HG02943 (cell line): ENCODE measurements around the gene FBXO33.
A peak's percentile ranks its signal among the peaks of the same experiment; 100 is the strongest.

Experiments used
- ATAC-seq: cut with Tn5 transposase; IDR thresholded peaks from one replicate; pipeline ENCODE4 v1.9.1; 2021; ENCODE audit warnings: mild to moderate bottlenecking, low read depth, moderate library complexity; ENCODE audit not compliant: unreplicated experiment

The FBXO33 gene, protein sequence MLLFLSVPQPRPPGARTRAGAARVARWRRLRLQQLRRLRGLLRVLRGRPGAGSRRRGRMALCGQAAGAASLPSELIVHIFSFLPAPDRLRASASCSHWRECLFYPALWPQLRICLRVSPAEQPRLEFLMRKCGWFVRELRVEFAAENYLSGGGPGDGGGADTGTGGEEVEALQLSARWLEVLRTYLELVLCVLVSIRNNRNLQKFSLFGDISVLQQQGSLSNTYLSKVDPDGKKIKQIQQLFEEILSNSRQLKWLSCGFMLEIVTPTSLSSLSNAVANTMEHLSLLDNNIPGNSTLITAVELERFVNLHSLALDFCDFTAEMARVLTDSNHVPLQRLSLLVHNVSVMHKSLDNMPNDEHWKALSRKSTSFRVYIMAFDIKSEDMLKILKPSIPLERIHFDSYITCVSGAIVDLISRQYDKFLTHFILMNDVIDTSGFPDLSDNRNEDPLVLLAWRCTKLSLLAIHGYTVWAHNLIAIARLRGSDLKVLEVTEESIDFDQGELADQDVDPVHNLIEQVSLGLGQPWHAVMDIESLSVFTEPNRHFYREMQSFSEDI

DNA sequence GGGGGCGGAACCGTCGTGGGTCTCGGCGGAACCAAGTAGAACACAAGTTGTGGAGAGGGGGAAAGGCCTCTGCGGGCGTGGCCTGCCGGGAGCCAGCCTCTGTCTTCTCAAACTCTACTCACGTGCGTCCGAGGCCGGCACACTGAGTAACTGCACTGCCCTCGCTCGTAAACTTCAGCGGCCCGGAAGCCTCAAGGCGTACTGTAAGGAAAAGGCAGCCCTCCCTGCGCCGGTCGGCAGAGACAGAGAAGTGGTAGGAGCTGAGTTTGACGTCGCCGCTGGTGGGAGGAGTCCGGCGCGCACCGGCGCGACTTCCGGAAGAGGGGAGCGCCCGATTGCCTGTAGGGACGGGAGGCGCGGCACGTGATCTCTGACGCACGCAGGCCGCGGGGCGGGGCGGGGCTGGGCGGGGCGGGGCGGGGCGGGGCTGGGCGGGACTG, at the start of gene FBXO33:
TSS of gene FBXO33 (minus strand) at position 255 of the 440 bp plus-strand sequence. CDS start 271 bp downstream, outside the sequence.
- ATAC-seq: peak; percentile 80

DNA sequence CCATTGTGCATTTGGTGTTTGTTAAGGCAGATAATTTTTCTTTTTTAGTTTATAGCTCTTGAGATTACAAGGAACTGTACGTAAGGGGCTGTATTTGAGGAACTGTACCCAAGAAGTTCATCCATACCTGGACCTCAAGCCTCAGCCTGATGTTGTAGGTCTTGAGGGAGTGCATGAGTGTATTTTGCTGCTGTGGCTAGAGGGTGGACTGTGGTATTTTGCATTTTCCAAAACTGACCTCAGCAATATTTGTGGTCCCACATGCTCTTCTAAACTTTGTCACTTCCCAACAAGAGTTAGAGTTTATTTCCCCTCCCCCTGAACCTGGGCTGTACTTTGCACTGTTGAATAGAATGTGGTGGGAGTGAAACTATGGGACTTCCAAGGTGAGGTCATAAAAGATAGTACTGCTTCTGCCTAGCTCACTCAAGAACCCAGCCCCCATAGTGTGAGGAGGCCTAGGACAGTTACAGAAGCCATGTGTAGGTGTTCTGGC, 42.2 kb upstream of the FBXO33 start:
- ATAC-seq: peak; percentile 94

DNA sequence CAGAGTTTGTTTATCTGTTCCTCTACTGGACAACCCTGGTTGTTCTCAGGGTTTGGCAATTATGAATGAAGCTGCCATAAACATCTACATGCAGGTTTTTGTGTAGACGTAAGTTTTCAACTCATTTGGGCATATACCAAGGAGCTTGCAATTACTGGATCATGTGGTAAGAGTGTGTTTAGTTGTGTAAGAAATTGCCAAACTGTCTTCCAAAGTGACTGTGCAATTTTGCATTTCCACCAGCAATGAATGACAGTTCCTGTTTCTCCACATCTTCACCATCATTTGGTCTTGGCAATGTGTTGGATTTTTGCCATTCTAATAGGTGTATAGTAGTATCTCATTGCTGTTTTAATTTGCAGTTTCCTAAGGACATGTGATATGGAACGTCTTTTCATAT, 39.8 kb upstream of the FBXO33 start:
- no peak for ATAC-seq

DNA sequence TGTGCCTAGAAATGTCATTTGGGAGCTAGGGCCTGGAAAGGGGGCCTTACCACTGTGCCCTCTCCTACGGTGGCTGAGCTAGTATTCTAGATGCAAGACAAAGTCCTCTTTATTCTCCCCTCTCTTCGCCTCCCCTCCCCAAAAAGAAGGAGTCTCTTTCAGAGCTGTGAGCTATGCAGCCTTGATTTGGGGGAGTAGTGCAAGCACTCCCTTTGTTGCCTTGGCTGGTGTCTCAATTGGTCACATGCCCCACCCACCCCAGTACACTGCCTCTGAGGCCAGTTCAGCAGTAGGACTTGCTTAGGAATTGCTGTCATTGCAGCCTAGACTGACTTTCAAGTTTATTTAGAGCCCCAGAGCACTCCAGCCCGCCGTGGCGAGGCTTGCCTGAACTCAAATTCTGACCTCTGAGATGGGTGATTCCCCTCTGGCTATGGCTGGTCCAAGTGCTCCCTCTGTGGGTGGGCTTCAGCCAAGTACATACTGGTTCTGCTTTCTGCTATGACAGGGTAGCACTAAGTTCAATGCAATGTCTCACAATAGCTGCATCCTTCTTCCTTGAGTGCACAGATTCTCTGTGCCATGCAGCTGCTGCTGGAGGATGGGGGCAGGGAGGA, 37.0 kb upstream of the FBXO33 start:
- ATAC-seq: peak; percentile 97

DNA sequence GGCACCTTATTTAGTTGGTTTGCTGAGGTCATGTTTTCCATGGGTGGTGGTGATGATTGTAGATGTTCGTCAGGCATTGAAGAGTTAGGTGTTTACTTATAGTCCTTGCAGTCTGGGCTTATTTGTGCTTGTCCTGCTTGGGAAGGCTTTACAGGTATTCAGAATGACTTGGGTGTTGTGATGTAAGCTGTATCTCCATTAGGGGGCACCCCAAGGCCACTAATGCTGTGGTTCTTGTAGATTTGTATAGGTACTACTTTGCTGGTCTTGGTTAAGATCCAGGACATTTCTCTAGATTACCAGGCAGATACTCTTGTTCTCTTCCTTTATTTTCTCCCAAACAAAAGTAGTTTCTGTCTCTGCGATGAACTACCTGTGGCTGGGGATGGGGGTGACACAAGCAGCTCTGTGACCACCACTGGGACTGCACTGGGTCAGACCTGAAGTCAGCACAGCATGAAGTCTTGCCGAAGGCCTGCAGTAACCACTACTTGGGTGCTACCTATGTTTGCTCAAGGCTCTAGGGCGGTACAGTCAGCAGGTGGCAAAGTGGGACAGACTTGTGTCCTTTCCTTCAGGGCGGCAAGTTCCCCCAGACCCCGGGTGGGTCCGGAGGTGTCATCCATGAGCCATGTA, 35.8 kb upstream of the FBXO33 start:
- ATAC-seq: peak; percentile 59

DNA sequence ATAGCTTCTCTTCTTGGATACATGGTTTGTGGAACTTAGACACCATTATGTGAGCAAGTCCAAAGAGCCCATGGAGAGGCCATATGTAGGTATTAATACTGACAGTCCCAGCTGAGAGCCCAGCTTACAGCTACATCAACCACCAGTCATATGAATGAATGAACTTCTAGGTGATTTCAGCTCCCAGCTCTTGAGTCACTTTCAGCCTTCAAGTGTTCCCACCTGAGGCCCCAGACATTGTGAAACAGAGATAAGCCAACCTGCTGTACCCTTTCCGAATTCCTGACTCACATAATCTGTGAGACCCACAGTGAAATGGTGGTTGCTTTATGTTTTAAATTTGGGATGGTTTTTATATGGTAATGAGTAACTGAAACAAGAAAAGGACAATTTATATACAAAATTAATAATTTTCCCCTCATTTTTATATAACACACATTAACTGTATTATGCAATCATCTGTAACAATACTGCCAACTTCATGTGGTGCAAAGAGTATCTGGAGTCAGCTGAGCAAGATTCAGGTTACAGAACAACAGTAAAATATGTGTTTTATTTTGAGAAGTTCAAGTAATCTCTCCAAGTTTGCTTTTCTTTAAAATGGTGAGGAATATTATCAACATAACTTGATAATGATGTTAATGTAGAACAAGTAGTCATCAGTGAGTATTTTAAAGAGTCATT, 27.7 kb upstream of the FBXO33 start:
- no peak for ATAC-seq

DNA sequence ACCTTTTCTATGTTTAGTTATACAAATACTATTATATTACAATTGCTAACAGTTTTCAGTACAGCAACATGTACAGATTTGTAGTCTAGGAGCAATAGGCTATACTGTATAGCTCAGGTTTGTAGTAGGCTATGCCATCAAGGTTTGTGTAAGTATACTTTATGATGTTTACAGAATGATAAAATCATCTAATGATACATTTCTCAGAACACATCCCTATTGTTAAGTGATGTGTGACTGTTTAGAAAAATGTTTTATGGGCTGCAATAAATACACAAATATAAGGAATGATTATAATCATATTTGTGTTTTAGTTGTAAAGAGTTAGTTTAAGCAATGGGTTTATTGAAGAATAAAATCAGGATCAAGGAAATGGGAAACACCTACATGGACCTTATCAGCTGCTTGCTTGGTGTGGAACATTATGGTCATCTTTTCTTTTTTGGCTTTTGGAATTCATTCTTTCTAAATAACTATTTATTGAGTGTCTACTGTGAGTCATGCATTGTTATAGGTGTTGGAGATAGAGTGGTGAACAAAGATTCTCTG, 24.5 kb upstream of the FBXO33 start:
- no peak for ATAC-seq

DNA sequence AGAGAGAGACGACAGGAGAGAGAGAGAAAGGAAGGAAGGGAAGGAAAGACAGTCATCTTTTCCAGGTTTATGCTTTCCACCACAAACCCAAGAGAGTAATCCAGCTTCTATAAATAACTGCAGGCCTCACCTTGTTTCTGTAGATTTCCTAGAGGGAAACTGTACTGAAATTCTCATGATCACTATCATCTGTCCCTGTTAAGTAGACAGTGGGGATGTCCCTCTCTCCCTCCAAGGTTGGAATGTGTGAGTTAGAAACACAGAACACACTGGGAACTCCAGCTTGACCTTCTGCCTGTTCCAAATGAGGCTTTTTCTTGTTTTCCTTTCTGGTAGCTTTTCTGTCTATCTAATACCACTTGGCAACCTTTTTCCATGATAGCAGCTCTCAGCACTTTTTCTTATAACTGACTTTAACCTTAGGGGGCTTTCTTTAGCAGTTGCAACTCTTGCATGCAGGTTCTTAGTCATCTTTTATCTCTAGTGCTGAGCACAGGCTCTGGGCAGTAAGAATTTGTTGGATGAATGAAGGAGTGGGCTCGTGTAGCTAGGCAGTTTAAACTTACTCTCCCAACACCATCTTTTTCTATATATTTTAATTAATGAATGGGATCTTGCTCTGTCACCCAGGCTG, 22.8 kb upstream of the FBXO33 start:
- ATAC-seq: no peak

DNA sequence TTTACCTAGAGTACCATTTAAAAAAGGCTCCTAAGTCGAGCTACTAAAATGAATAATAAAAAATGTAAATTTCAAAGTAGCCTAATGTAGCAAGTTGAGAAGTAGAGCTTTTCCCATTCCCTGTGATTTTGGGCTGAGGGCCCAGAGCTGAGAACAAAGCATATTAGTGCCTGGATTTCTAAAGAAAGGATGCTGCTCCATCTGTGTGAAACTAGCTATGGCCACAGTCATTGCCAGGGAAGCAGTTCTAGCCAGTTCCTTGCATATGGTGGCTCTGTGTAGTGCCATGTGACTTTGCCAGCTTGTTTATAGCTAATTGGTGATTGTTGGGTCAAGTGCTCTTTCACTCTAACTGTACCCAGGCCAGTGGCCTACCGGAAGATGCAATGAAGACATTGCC, 20.4 kb upstream of the FBXO33 start:
- ATAC-seq: no peak

DNA sequence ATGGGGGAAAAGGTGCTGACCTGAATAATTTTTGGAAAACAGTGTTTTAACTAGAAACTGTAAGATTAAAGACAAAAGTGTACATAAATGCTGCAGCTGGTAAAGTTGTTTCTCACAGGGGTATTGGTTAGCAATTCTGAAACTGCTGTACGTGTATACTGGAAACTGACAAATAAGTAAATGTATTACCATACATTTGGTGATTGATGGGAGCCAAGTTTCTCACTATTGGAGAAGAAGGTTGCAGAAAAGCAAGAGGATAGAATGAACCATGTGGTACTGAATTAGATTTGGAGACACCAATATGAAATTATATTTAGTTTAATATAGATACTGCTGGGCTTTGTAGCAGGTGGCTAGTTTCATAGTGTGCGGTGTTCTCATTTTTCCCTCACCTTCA, 19.6 kb upstream of the FBXO33 start:
- ATAC-seq: peak; percentile 39

DNA sequence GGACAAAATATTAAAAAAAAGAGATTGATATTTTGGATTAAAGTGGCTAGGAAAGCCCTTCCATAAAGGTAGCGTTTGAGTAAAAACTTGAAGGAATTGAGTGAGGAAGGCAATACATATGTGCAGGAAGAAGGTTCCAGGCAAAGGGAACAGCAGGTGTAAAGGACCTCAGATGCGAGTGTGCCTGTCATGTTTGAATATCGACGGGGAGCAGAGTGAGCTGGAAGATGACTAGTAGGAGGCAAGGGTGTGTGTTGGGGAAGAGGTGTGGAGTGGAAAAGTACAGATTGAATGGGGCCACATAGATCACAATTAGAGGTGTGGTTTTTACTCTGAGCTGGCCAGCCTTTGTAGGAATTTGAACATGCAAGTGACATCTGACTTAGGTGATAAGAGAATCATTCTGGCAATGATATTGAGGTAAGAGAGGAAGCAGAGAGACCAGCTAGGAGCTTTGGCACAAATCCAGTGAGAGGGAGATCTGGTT, 15.0 kb upstream of the FBXO33 start:
- ATAC-seq: no peak

DNA sequence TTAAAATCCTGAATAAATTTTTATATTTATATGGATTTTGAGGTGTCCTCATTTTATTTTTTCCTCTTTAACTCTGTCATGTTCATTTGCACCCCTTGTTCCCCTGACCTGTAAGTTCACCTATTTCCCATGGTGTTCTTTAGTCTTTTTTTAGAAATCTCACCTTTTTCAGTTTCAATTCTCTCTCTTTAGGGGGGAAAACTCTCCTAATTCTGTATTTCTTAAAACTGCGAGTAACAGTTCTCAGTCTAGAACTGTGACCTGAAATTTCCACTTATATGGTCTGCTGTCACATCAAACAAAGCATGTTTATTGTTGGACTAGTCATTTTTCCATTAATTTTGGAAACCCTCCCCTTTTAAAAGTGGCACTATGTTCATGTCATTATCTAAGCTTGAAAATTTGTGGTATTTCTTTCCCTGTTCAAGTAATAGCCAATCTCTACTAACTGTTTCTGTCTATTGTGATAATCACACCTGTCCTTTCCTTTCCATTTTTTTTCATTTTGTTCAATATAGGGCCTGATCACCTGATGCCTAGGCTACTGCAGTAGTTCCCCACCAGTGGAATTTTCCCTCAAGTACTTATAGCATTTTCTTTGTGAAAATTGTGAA, 14.0 kb upstream of the FBXO33 start:
- no peak for ATAC-seq

DNA sequence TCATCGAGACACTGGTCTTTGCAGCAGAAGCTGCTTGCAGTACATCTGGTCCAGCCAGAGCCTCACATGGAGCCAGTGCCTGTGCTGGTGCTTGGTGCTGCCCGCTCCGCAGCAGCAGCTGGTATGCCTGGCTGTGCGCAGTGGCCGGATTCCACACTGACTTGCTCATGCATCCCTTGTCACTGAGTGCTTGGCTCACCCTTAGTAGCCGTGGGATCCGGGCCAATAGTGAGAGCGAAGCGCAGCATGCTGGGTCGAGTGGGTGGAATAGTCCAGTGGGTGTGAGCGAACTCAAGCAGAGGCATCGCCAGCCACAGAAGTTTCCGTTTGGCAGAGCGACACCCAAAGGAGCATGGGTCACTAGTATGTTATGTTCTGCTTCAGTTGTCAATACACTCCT, 10.1 kb upstream of the FBXO33 start:
- ATAC-seq: no peak

DNA sequence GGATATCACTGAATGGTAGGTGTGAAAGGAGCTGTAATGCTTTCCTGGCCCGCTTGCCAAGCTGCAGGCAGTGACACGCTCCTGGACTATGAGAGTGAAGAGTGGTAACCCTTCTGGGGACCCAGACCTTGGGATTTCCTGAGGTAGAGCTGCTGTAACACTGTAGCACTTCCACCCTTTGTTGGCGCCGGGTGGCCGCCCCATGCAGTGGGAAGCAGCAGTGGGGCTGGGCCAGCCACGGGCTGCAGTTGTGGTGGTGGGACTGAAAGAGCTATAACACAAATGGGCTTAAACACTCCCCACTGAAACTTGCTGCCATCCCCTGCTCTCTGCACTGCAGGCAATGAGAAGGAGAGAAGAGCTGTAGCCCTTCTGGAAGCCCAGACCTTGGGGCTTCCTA, 9.6 kb upstream of the FBXO33 start:
- no peak for ATAC-seq

DNA sequence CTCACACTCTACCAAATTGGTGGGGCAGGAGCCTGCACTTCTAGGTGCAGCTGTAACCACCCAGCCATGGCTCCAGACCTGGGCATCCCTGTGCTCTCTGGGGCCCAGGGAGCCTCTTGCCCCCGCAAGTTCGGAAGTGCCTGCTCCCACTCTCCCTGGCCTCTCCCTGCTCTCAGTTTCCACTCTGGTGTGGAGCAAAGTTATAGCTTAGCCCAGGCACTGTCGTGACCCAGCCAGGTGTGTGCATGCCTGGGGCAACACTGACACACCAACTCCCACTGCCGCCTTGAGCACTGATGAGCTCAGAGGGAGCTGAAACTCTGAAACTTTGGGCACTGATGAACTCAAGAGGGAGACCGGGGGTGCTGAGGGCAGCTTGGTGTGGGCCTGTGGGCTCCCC, 8.7 kb upstream of the FBXO33 start:
- ATAC-seq: no peak

DNA sequence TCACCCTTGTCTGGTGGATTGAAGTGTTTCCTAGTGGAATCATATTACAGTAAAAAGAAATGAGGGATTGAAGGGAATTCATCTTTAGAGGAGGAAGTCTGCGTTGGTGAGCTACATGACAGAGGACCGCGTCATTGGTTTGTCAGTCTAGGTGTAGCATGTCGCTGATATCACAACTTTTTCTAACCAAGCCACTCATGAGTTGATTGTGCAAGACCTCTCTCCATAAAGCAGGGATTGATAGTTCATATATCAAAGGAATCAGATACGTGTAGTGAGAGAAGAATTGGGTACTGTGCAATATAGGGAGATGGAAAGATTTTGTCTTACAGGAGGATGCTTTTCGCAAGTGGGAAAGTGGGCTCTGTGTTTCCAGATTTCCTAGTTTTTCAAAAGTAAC, 3.0 kb upstream of the FBXO33 start:
- no peak for ATAC-seq

DNA sequence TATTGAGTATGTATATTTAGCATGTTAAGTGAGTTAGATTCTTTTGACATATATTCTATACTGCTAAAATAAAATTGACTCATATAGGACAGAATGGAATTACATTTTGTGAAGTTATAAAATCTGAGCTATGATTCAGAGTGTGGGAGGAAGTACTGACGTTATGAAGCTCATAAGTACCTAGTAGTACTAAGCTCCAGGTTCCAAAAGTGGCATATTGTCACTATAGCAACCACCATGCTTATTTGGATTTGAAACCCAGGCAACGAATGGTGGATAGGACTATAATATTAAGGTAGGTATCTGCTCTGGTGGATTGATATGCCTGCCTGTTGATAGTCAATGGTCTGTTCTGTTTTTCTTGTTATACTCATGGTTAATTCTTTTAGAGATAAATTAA, 2.2 kb upstream of the FBXO33 start:
- ATAC-seq: no peak

DNA sequence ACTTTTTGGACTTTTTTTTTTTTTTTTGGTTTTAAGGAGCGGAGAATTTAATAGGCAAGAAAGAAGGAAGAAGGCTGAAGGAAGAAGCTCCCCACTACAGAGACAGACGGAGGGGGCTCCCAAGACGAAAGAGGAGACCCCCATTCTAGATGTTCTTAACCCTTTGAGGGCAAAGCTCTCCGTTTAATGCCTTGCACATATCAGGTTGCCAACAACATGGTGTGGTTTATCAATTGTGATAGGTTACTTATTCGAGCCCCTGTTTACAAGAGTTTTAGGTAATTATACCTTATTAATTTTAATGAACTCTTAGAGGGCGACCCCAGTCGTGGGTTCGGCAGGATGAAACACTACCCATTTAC, 1.2 kb upstream of the FBXO33 start:
- no peak for ATAC-seq
